GM18867 (cell line): ENCODE results near the gene HAUS7.

ENCODE experiments used
- ATAC-seq: cut with Tn5 transposase; IDR thresholded peaks from one replicate; pipeline ENCODE4 v1.9.1; 2021; ENCODE audit warnings: mild to moderate bottlenecking, moderate library complexity; ENCODE audit not compliant: unreplicated experiment

HAUS7 gene

DNA sequence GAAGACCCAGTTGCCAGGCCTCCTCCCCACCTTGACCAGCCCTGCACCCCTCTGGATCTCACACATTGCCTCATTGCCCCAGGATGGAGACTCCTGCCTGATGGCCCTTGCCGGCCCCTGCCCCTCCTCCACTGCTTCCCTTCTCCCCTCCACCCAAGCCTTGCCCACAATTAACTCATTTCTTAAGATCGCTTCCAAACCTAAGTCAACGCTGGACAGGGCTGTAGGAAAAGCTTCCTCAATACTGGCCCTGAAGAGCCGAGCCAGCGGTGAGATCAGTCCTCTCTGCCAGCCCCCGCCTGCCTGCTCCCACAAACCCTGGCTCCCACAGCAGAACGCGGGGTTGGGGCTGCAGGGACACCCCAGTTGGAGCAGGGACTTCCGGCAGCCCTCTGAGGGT lies 7.5 kb upstream of the HAUS7 start:
- no peak for ATAC-seq

DNA sequence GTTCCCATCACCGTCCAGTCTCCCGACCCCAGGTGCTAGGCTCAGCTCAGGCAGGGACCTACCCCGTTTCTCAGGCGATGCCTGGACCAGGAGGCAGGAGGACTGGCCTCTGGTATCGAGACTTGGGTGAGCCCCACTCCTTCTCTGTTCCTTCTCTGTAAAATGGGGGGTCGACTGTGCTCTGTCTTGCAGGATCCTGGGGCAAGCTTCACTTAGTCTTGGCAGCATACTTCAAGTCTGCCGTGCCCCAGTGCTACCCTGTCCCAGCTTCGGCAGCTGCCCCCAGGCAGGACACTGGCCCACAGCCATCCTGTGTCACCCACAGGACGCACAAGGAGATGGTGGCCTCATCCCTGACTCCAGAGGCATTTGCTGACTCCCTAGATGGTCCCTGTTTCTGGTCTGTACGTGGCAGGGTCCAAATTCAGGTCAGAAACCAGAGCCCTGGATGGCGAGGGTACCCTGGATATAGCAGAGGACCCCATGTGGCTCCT lies 7.0 kb upstream of the HAUS7 start:
- no peak for ATAC-seq

DNA sequence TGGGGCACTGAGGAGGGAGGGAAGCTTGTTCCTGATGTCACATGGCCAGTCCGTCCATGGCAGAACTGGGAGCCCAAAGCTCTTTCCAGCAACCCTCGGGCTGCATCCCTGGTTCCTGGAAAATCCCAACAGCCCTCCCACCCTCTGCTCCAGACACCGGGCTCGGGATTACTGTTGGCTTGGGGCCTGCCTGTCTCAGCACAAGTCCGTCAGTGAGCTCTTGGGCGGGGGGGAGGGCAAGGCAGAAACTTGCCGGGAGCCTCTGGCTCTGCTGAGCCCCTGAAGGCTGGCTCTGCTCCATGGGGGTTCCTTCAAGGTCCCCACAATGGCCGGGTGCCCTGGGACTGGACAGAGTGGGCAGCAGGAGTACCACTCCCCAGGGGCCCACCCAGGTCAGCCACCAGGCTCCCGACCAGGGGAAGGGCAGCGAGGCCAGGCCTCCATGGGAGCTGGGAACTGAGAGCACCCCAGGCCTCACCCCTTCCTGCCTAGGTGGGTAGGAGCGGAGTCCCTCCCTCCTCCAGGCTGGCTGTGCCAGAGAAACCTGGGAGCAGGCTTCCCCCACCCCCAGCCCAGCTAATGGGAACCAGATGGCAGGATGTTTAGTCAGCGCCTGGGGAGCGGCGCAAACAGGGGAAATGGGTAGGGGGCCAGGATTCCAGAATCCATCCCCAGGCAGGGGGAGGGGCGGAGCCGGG lies 6.4 kb upstream of the HAUS7 start:
- no peak for ATAC-seq

DNA sequence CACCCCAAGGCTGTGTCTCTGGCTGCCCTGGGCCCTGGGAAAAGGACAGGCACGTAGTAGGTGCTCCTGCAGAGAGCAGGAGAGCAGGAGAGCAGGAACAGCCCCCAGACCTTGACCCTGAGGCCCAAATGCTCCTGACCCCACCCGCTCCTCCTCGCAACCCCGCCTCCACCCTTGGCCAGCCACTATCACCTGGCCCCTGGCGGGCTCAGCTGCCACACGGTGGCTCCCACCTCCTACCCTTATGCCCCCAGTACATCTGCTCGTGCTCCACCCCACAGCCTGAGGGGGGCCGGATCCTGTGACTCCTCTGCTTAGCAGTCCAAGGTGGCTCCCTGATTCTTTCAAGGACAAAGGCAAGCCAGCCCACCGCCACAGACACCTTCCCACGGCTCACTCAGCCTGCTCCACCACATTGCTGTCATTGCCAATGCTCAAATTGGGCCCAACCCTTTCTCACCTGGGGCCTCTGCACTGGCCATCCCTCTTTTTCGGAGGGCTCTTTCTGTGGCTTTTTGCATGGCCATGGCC lies 5.4 kb upstream of the HAUS7 start:
- ATAC-seq: no peak

DNA sequence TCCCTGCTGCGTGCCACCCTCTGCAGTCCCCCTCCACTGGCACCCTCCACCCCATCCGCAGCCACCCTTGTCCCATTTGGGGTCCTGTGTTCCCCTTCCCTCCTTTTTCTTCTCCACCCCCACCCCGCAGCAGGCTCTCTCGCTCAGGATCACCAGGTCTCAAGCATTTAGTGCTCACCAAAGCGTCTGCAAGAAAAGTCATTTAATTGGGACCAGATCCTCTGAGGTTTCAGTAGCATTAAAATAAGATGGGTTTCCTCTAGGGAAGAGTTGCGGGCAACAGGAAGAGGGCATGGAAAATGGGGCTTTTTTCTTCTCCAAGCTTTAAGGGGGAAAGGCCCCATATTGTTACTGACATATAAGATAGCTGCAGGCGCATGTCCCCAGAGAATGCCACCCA lies 4.9 kb upstream of the HAUS7 start:
- ATAC-seq: no peak

DNA sequence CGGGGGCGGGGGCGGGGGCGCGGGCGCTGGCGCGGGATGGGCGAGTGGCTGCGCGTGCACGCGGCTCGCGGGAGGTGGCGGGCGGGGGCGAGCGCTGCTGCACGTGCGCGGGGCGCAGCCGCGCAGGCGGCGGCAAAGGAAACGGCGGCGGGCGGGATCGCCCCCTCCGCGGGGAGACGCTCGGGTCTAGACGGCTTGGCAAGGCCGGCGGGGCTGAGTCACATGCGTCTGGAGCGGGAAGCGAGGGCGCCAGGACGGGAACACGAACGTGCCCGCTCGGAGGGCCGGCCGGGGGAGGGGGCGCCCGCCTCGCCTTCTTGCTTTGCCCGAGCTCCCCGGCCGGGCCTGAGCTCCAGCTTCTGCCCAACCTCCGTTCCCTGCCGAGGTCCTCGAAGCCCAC lies 4.3 kb upstream of the HAUS7 start:
- no peak for ATAC-seq

DNA sequence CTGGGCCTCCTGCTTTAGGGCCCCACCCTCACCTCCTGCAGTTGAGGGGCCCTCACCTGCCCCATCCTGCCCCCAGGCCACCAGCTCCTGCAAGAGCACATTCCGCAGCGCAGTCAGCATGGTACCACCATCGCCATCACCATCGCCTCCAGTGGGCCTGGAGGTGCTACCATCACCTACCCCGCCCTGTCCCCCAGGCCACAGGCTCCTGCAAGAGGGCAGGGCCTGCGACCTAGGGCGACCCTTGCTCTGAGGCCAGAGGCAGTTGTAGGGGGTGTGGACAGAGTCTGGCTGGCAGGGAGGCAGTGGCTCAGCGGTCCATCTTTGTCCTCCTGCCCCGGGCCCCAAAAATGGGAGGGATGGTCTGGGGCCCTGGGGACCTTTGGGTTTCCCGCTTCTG lies 3.9 kb upstream of the HAUS7 start:
- ATAC-seq: no peak

DNA sequence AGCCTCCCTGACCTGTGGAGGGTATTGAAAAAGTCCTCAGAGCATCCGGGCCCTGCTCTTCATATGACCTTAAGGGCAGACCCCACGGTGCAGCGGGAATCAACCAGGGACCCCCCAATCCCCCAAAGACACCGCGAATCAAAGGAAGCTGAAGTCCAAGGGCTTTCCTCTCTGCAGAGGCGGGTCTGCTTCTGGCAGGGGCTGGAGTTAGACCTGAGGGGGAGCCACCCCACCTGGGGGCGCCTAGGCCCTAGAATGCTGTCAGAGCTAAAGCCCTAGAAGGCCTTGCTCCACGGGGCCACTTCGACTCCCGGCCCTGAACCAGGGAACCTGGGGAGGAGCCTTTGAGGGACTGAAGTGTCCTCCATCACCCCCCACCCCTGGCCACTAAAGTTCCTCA lies 2.8 kb upstream of the HAUS7 start:
- no peak for ATAC-seq

DNA sequence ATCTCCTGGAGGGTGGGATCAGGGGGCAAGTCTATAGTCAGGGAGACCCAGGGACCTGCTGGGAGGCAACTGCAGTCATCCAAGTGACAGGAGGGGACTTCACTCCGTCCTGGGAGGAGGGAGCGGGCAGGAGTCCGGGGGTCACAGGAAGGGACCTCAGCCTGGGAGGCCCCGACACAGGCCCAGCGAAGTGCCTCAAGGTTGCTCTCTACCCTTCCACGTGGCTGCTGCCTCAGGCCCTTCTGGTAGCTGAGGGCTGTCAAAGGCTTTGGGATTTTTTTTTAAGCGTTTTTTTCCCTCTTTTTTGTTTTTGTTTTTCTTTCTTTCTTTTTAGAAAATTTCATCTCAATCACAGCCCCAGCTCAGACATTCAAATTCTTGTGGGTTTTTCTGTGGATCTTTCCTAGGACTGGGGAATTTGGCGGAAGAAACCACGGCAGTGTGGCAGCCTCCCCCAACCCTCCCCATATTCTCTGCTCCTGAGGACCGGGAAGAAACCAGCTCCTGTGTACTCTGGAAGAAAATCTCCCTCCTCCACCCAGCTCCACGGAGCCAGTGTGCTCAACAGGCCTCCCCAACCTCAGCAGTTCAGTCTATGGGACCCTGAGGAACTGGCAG lies 1.4 kb upstream of the HAUS7 start:
- ATAC-seq: no peak

DNA sequence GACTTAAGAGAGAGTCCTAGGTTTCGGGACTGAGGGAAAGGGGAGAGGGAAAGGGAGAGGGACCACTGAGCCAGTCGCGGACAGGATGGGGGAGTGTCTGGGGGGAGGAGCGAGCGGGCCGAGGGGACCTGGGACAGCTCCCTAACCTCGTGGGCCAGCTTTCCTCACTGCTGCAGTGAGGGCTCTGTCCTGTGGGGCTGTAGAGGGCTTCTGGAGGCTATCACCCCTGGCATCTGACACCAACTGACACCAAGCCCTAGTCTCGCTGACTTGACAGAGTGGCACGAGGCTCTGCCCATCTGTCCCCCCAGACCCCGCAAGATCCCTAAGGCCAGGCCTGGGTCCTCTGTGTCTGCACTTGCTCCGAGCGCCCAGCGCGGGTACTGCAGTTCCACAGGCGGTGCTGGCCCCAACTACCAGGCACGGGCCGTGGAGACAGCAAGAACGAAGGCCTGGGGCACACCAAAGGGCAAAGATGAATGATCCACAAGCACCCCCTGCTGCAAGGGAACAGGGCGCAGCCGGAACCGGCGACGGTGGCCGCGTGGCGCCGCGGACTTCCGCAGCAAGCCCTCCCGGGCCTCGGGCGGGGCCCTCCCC lies 465 bp downstream of the HAUS7 start:
- ATAC-seq: peak; percentile 40

DNA sequence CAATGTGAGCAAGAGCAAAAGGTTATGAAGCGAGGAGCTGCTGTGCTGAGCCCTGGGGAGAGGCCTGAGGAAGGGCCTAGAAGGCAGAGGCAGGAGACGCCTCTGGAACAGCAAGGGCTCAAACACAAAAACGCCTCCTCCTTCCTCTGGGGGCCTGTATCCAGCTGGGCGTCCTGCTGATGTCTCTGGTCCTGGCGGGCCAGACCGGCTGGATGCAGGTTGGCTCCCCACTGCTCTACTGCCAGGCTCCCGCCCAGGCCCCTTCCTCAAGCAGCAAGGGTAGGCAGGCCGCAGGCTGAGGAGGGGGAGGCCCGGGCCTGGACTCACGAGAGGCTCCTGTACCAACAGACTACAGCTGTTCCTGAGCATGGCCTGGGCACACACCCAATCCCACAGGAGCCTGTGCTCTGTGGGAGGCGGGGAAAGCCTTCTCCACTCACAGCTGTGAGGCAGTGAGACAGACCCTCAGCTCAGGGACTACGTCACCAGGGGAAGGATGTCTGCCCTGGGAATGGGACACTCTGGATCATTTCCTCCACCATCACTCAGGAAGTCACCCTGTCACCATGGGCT lies 2.3 kb downstream of the HAUS7 start:
- no peak for ATAC-seq

DNA sequence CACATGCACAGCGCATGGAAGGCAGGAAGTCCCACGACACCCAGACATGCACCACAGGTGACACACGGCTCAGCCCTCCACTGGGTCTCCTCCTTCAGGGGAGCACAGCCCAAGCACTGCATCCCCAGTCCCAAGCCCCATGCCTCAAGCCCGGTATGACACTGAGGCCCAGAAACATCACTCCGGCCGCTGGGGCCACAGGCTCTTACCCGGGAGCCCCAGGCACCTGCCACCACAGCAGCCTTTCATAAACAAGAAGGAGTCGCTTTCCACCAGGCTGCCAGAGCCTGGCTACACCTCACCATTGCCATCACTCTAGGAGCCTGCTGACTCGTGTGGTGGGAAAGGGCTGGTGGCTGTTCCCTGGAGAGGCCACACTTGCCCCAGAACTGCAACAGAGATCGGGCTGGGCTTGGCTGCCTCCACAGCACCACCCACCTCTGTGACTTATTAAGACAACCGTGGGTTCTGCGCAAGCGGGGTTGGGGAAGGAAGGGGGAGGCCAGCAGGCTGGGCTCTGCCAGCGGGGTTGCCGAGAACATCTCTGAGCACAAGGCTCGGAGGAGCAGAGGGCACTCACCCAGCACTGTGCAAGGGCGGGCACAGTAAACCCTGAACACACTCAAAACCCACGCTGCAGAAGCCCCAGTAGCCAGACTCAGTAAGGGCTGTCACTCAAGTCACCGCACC lies 4.5 kb downstream of the HAUS7 start:
- no peak for ATAC-seq

DNA sequence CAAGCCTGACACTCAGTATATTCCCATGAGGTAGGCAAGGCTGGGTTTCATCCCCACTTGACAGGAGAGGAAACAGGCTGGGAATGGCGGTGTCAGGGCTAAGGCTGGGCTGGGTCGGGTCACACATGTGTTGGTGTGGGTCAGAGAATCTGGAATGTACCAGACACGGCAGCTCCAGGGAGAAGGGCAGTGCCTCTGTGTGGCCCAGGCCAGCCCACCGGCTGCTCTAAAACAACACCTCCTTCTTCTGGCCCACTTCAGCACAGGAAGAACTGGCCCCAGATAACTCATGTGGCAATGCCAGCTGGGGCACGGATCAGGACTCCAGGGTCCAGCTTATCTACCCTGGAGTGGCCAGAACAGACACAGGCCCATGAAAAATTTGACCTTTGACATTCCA lies 6.3 kb downstream of the HAUS7 start:
- ATAC-seq: no peak

DNA sequence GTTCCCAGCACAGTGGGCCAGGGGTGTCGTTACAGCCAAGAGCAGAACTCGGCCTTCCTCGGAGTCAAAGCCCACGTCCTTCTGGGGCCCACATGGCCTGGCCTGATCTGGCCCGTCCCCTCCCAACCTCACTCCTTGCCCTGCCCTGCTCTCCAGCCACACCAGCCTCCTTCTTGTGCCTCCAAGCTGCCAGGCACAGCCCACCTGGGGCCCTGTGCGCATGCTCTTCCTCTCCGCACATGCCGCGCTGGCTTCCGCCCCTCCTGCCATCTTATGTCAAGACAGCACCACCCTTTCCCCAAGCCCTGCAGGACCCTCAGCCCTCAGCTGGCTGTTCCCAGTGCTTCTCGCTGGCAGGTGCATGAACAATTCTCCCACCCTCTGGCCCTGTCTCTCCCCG lies 6.8 kb downstream of the HAUS7 start:
- ATAC-seq: no peak

DNA sequence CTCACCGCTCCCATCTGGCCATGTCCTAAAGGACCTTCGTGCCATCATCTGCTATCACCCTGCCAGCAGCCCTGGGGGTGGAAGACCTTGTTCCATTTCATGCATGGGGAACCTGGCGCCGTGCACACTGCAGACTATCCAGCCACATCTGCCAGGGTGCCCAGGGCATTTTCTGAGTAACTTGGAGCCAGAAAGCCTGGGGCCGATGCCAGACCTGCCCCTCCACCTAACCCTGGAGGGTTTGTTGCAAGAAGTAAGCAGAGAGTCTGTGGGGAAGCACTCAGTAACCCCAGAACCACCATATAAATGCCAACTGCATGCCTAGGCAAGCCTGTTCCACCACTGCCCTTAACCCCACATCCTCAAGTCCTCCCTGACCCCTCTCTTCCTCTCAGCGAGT lies 7.3 kb downstream of the HAUS7 start:
- no peak for ATAC-seq

DNA sequence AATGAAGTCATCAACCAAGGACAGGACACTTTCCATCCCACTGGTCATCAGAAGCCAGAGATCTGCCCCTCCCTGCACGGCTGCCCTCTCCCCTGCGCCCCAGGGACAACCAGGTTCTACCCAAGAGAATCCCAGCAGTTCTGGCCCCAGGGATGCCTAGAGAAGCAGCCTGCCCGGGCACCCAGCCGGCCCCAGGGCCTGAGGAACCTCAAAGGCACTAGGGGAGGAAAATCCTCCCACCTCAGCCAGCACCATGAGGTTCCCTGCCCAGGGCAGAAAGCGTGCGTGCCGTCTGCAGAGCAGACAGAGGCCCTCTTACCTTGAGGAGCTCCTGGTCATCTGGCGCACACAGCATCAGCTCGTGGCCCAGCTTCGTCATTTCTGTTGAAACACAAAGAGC lies 8.1 kb downstream of the HAUS7 start:
- ATAC-seq: no peak

DNA sequence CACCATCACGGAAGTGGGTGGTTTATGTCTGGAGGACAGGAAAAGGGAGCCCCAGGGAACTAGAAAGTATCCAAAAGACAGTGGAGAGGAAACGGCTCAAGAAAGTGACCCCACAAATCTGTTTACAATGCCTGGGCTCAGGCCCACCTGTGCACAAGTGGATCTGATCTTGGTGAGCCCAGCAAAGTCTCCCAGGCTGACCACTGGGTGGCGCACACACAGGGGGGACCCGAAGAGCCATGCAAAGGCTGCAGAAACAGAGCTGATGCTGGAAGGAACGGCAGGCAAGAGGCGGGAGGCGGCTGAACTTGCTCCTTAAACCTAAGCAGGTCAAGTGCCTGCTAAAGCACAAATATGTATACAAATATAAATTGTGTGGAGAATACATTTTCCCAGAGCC lies 9.6 kb downstream of the HAUS7 start:
- ATAC-seq: peak; percentile 58

DNA sequence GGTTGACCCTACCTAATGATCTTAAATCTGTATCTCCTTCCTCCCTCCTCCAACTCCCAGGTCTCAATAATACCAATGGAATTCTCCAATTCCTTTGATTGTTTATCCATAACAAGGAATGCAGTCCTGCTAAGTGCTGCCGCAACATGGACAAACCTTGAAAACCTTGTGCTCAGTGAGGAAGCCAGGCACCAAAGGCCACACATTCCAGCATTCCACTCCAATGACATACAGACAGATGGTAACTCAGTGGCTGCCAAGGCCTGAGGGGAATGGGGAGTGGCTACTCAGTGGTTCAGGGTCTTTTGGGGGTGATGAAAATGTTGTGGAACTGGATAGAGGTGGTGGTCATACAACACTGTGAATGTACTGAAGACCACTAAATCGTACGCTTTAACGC lies 10.4 kb downstream of the HAUS7 start:
- ATAC-seq: no peak

DNA sequence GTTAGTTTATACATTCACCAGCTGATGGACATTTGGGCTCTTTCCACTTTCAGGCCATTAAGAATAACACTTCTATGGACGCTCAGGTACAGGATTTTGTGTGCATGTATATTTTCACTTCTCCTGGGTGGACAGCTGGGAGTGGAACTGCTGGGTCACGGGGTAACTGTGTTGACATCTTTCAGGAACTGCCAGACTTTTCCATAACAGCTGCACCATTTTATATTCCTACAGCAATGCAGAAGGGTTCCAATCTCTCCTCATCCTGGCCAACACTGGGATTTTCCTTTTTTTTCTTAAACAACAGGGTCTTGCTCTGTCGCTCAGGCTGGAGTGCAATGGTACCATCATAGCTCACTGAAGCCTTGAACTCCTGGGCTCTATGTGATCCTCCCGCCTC lies 11.9 kb downstream of the HAUS7 start:
- ATAC-seq: no peak

DNA sequence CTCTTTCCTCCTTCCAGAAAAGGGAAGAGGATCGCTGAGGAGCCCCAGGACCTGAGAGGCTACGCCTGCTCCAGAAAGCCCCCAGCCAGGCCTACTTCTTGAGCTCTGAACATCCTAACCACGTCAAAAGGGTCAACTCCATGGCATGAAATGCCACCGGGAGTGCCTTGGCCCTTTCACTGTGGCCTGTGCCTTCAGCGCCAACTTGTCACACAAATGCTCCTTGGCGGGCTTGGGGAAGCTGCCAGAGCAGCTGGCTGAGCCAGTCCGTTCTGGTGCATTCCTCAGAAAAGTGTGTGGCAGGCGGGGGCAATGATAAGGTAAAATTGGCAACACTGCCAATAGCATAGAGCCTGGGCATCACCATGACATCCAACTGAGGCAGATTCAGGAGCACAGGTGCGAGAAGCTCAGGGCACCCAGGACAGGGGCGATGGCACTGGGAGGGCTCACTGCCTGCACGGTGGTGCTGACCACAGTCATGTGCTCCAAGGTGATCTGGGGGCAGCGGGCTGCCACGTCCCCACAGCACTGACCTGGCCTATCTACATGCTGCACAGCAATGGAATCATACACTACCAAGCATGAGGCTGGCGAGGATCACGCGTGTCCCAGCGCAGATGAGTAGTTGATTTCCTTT lies 12.4 kb downstream of the HAUS7 start:
- ATAC-seq: no peak
